GM12878 (cell line): ENCODE measurements around the gene KRTAP10-1. TPM values are rescaled to one million over a fixed set of nuclear protein-coding genes. Genes with fewer than 3 reads are reported as not detected.

ENCODE experiments used
- ATAC-seq: fragments of 200-7000 bp; cut with Tn5 transposase; 3 replicates; pipeline ENCODE4 v1.9.1; 2020; ENCODE audit warnings: mild to moderate bottlenecking, moderate library complexity
- BruUV-seq: library from RNA; stranded (reverse); fragments of 400-500 nt; replicated peaks from 2 replicates; lab custom pipeline; 2021; lab: Mats Ljungman, UMichigan
- CTCF ChIA-PET: fragments of 300-600 bp; sonication (Branson Sonifier 250); formaldehyde crosslinking; extraction: SDS; loops from one replicate; lab custom pipeline; 2021; ENCODE audit warnings: inconsistent platforms; lab: Yijun Ruan, JAX
- POLR2A ChIA-PET: fragments of 350-600 bp; formaldehyde crosslinking; extraction: SDS; loops from one replicate; lab custom pipeline; 2021; ENCODE audit warnings: inconsistent platforms; lab: Charles Lee
- RAD21 ChIA-PET: fragments of 300-600 bp; sonication (Branson Sonifier 250); formaldehyde crosslinking; loops from one replicate; lab custom pipeline; 2023; ENCODE audit warnings: antibody characterized with exemption; ENCODE audit not compliant: unreplicated experiment; lab: Charles Lee
- SMC1A ChIA-PET: fragments of 300-600 bp; sonication (Branson Sonifier 250); formaldehyde crosslinking; loops from one replicate; lab custom pipeline; 2023; ENCODE audit not compliant: unreplicated experiment, uncharacterized antibody; lab: Charles Lee
- DNase-seq: peaks from one replicate; pipeline ENCODE4 v3.0.0-alpha.2; 2011; ENCODE audit warnings: low read depth, low spot score
- FAIRE-seq: peaks from 3 replicates; lab custom pipeline; 2011; peaks lifted over from hg19 to GRCh38; lab: Jason Lieb, UNC
- H2AFZ ChIP-seq: 2 replicates; pipeline ENCODE4 v1.6.0; 2011; ENCODE audit warnings: low read depth, low read length, control low read depth; ENCODE audit not compliant: control insufficient read depth
- H3K27ac ChIP-seq: 2 replicates; pipeline ENCODE4 v1.5.1; 2011; ENCODE audit warnings: control low read depth; ENCODE audit not compliant: control insufficient read depth, insufficient read depth
- H3K27me3 ChIP-seq, 2 experiments: replicated peaks in 1 of 2; 2 replicates each; pipeline versions ENCODE4 v1.6.0 to v1.6.1; 2011; ENCODE audit warnings: low read length in 1 of 2; ENCODE audit not compliant: control insufficient read depth in 2 of 2, insufficient read depth in 2 of 2
- H3K36me3 ChIP-seq, 2 experiments: 2 replicates each; pipeline ENCODE4 v1.5.1; 2011; ENCODE audit warnings: low read length in 1 of 2; ENCODE audit not compliant: control insufficient read depth in 2 of 2, insufficient read depth in 2 of 2
- H3K4me1 ChIP-seq: 2 replicates; pipeline ENCODE4 v1.6.1; 2011; ENCODE audit warnings: mild to moderate bottlenecking, low read length, moderate library complexity, mixed read lengths; ENCODE audit not compliant: control insufficient read depth, insufficient read depth
- H3K4me2 ChIP-seq: 2 replicates; pipeline ENCODE4 v1.6.0; 2011; ENCODE audit warnings: control low read depth; ENCODE audit not compliant: control insufficient read depth, insufficient read depth
- H3K4me3 ChIP-seq: fragments of 200-600 bp; sonication (generic); 2 replicates; pipeline ENCODE4 v1.5.1; 2016
- H3K79me2 ChIP-seq: 2 replicates; pipeline ENCODE4 v1.6.0; 2011; ENCODE audit warnings: low read length; ENCODE audit not compliant: control insufficient read depth, insufficient read depth
- H3K9ac ChIP-seq: 2 replicates; pipeline ENCODE4 v1.8.0; 2011; ENCODE audit warnings: low read length, control low read depth, mixed read lengths; ENCODE audit not compliant: control insufficient read depth, insufficient read depth
- H3K9me3 ChIP-seq: replicated peaks from 3 replicates; pipeline ENCODE4 v1.5.1; 2011; ENCODE audit warnings: mild to moderate bottlenecking, low read length; ENCODE audit not compliant: control insufficient read depth, insufficient read depth
- H4K20me1 ChIP-seq: 2 replicates; pipeline ENCODE4 v1.6.0; 2011; ENCODE audit not compliant: control insufficient read depth, insufficient read depth
- EZH2 ChIP-seq: IDR thresholded peaks from 2 replicates; pipeline ENCODE4 v1.6.1; 2012; ENCODE audit warnings: low read depth, mild to moderate bottlenecking, control low read depth, inconsistent platforms, low read length, borderline replicate concordance; ENCODE audit not compliant: control insufficient read depth
- JUND ChIP-seq: IDR thresholded peaks from 2 replicates; pipeline ENCODE4 v1.6.1; 2012; ENCODE audit warnings: low read depth, mild to moderate bottlenecking, low read length, improper control_type of control experiment, moderate library complexity
- KAT2A ChIP-seq: conservative IDR thresholded peaks from 2 replicates; pipeline ENCODE4 v1.6.1; 2011; ENCODE audit warnings: low read depth, low read length; ENCODE audit not compliant: control insufficient read depth
- MEF2A ChIP-seq: IDR thresholded peaks from 2 replicates; pipeline ENCODE4 v1.6.1; 2011; ENCODE audit warnings: low read depth, mild to moderate bottlenecking, low read length, moderate library complexity; ENCODE audit not compliant: insufficient read depth
- WGBS: methylation state at CpG from one replicate; pipeline ENCODE4 v1.1.6; 2016; ENCODE audit warnings: low lambda C conversion rate; ENCODE audit not compliant: insufficient replicate concordance, insufficient coverage; ENCODE audit errors: missing lambda C conversion rate; 5-methylcytosine and 5-hydroxymethylcytosine counted together
- in situ Hi-C: fragments of 300-500 bp; cut with MboI; formaldehyde crosslinking; loops from 9 replicates; pipeline ENCODE4 v1.14.3; 2018; ENCODE audit warnings: mixed read lengths
- intact Hi-C: fragments of 100-400 bp; cut with micrococcal nuclease; formaldehyde crosslinking; loops from one replicate; pipeline ENCODE4 v1.14.2; 2022; ENCODE audit not compliant: unreplicated experiment
- polyA plus RNA-seq, 11 experiments: library from polyadenylated mRNA; depleted of rRNA in 4 of 11; unstranded in 6 of 11; stranded (reverse) in 5 of 11; fragments of >200 nt; fragmentation: Nextera tagmentation in 4 of 11; fragmentation: Illumina TruSeq in 1 of 11; extraction: Ambion mirVana in 4 of 11; extraction: Trizol in 1 of 11; gene quantifications; 1 replicate in 1 of 11; 2 replicates in 10 of 11; pipeline versions ENCODE4 v1.2.1 to v1.2.3, GENCODE V29; 2011 to 2016; ENCODE audit warnings: inconsistent platforms in 2 of 11, missing spikeins in 2 of 11, low read depth in 1 of 11
- total RNA-seq, 4 experiments: library from RNA; depleted of rRNA in 3 of 4; stranded (reverse); fragments of >200 nt in 3 of 4; fragmentation: Illumina TruSeq in 1 of 4; extraction: Trizol in 1 of 4; gene quantifications; 2 replicates each; pipeline versions ENCODE4 v1.2.1 to v1.2.3, GENCODE V29; 2013 to 2021
- TF ChIP-seq, protein P1 (sequence below): IDR thresholded peaks from 2 replicates; pipeline ENCODE4 v1.6.1; 2012; ENCODE audit warnings: improper control_type of control experiment, low read depth, low read length; ENCODE audit not compliant: insufficient replicate concordance
- TF ChIP-seq, protein P2 (sequence below): IDR thresholded peaks from 2 replicates; pipeline ENCODE4 v1.6.1; 2012; ENCODE audit warnings: low read length, inconsistent platforms
- TF ChIP-seq, protein P3 (sequence below): fragments of 150-350 bp; IDR thresholded peaks from 2 replicates; pipeline ENCODE4 v1.6.1; 2014; ENCODE audit warnings: mild to moderate bottlenecking, low read depth, low read length
- TF ChIP-seq, protein P4 (sequence below), 3 experiments: IDR thresholded peaks in 2 of 3; conservative IDR thresholded peaks in 1 of 3; 2 replicates each; pipeline ENCODE4 v1.5.1; 2011; ENCODE audit warnings: low read depth in 3 of 3, low read length in 3 of 3, mild to moderate bottlenecking in 3 of 3, control low read depth in 2 of 3, moderate library complexity in 2 of 3, inconsistent platforms in 1 of 3, mixed read lengths in 1 of 3; ENCODE audit not compliant: control insufficient read depth in 2 of 3, insufficient read depth in 1 of 3; ENCODE audit errors: extremely low read depth in 1 of 3

The KRTAP10-1 gene
- total and polyA plus RNA-seq, 10 of the 15 experiments (the other 5 are each of a cell fraction or from before 2014, with no cell fraction given) = not detected

DNA sequence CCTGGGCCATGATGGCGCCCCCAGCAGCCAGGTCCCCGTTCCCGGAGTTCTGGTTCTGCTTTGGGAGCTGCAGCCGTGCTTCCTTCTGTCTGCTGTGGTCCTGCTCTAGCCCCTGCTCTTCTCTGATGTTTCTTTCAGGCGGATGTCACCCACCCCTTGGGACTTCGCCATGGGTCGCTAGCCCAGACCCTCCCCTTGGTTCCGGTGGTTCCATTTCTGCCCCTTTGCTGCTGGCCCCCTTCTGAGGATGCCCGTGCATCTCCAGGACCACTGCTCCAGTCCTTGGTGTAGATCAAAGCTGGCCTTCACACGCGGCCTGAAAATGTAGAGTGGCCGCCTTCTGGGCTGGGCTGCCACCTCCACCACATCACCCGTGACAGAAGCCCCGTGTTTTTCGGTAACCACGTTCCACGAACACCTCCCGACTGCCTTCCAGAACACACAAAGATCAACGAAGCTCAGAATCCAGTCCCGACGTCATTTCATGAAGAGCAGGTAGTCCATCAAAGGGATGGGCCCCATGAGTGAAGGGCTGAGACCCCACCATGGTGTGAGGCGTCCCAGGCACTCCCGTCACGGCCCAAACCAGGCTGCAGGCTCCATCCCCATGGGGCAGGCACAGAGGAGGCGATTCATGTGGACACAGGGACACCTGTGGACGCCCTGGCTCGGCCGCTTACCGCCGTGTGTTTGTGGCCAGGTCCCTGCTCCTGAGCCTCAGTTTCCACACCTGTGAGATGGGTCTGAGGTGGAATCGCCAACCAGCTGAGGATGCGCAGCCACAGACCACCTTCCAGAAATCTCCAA, 24.4 kb downstream of the KRTAP10-1 start (continued):
- TF ChIP-seq, protein P1, sequence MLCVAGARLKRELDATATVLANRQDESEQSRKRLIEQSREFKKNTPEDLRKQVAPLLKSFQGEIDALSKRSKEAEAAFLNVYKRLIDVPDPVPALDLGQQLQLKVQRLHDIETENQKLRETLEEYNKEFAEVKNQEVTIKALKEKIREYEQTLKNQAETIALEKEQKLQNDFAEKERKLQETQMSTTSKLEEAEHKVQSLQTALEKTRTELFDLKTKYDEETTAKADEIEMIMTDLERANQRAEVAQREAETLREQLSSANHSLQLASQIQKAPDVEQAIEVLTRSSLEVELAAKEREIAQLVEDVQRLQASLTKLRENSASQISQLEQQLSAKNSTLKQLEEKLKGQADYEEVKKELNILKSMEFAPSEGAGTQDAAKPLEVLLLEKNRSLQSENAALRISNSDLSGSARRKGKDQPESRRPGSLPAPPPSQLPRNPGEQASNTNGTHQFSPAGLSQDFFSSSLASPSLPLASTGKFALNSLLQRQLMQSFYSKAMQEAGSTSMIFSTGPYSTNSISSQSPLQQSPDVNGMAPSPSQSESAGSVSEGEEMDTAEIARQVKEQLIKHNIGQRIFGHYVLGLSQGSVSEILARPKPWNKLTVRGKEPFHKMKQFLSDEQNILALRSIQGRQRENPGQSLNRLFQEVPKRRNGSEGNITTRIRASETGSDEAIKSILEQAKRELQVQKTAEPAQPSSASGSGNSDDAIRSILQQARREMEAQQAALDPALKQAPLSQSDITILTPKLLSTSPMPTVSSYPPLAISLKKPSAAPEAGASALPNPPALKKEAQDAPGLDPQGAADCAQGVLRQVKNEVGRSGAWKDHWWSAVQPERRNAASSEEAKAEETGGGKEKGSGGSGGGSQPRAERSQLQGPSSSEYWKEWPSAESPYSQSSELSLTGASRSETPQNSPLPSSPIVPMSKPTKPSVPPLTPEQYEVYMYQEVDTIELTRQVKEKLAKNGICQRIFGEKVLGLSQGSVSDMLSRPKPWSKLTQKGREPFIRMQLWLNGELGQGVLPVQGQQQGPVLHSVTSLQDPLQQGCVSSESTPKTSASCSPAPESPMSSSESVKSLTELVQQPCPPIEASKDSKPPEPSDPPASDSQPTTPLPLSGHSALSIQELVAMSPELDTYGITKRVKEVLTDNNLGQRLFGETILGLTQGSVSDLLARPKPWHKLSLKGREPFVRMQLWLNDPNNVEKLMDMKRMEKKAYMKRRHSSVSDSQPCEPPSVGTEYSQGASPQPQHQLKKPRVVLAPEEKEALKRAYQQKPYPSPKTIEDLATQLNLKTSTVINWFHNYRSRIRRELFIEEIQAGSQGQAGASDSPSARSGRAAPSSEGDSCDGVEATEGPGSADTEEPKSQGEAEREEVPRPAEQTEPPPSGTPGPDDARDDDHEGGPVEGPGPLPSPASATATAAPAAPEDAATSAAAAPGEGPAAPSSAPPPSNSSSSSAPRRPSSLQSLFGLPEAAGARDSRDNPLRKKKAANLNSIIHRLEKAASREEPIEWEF = no peak

DNA sequence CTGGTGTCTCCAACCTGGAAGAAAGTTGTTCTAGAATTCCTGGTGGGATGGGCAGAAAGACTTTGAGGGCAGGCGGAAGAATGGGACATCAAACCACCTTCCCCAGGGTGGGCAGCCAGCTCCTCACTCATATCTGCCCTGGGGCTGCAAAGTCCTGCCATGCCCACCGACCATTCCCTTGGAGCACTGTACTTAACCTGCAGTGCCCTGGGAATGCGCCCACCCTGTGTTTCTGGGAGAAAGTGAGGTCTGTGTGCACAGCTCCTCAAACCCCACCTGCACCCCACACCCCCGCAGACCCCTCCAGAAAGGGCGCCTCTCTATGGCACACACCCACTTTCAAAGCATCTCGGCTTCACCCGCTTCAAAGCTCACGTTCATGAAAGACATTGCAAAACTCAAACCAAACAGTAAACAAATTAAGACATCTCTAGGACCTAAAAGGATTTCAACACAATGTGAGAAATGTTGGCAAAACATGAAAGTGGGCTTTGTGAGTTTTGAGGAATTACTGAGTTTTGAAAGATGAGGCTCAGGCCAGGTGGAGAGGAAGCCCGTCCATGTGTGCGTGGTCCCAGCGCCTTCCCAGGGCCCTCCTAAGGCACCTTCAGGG, 25.1 kb downstream of the KRTAP10-1 start:
- no TSS peak for BruUV-seq
- Histone ChIP-seq H2AFZ (no peak overlapping the region), H3K27ac (no peak overlapping the region), H3K4me1 (no peaks in the 10 kb centered on the region), H3K4me3 (no peak overlapping the region), H3K9ac (no peak overlapping the region), H3K27me3 (no peaks in the 10 kb centered on the region), H3K9me3 (no peaks in the 10 kb centered on the region; the same call in 2 of the 3 replicates), H4K20me1 (no peaks in the 10 kb centered on the region), H3K4me2 (no peak overlapping the region), H3K79me2 (no peaks in the 10 kb centered on the region), H3K36me3 (no peaks in the 10 kb centered on the region)
- FAIRE-seq (no peak), DNase-seq (no peak), ATAC-seq (no peak)
- ChIA-PET SMC1A (no interaction called here), RAD21 (interaction anchor here (1.3 kb wide), 1 partner anchor 278 kb away, joined by 3 read pairs; no protein-coding TSS in a partner anchor), POLR2A (no interaction called here), CTCF (interaction anchor here (1.0 kb wide), 1 partner anchor 278 kb away, joined by 4 read pairs; no protein-coding TSS in a partner anchor)
- TF ChIP-seq, protein P2, sequence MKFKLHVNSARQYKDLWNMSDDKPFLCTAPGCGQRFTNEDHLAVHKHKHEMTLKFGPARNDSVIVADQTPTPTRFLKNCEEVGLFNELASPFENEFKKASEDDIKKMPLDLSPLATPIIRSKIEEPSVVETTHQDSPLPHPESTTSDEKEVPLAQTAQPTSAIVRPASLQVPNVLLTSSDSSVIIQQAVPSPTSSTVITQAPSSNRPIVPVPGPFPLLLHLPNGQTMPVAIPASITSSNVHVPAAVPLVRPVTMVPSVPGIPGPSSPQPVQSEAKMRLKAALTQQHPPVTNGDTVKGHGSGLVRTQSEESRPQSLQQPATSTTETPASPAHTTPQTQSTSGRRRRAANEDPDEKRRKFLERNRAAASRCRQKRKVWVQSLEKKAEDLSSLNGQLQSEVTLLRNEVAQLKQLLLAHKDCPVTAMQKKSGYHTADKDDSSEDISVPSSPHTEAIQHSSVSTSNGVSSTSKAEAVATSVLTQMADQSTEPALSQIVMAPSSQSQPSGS = no peak
- no peak for TF ChIP-seq JUND
- TF ChIP-seq KAT2A = no peak
- no peak for TF ChIP-seq EZH2
- TF ChIP-seq, protein P3, sequence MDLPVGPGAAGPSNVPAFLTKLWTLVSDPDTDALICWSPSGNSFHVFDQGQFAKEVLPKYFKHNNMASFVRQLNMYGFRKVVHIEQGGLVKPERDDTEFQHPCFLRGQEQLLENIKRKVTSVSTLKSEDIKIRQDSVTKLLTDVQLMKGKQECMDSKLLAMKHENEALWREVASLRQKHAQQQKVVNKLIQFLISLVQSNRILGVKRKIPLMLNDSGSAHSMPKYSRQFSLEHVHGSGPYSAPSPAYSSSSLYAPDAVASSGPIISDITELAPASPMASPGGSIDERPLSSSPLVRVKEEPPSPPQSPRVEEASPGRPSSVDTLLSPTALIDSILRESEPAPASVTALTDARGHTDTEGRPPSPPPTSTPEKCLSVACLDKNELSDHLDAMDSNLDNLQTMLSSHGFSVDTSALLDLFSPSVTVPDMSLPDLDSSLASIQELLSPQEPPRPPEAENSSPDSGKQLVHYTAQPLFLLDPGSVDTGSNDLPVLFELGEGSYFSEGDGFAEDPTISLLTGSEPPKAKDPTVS = no peak
- TF ChIP-seq, protein P4, sequence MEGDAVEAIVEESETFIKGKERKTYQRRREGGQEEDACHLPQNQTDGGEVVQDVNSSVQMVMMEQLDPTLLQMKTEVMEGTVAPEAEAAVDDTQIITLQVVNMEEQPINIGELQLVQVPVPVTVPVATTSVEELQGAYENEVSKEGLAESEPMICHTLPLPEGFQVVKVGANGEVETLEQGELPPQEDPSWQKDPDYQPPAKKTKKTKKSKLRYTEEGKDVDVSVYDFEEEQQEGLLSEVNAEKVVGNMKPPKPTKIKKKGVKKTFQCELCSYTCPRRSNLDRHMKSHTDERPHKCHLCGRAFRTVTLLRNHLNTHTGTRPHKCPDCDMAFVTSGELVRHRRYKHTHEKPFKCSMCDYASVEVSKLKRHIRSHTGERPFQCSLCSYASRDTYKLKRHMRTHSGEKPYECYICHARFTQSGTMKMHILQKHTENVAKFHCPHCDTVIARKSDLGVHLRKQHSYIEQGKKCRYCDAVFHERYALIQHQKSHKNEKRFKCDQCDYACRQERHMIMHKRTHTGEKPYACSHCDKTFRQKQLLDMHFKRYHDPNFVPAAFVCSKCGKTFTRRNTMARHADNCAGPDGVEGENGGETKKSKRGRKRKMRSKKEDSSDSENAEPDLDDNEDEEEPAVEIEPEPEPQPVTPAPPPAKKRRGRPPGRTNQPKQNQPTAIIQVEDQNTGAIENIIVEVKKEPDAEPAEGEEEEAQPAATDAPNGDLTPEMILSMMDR (IDR thresholded peaks at IDR 0.05 in 2 of 3, conservative IDR thresholded peaks at IDR 0.05 in 1 of 3; ENCODE audit: control insufficient read depth in 2 of 3, extremely low read depth in 1 of 3, insufficient read depth in 1 of 3, low read depth in 3 of 3, low read length in 3 of 3) = no peak
- no peak for TF ChIP-seq MEF2A
- intact Hi-C loops = no loop called here
- in situ Hi-C loops = no loop called here
- WGBS = 35% methylated on average over 10 of the region's 11 CpGs
